Inflammatory macrophage treated with lipopolysaccharide for 4 hours (primary cell): ENCODE measurements around the gene MAP3K7CL.

Experiments
- DNase-seq: peaks from one replicate; pipeline ENCODE4 v3.0.0-alpha.2; 2020

MAP3K7CL gene

DNA sequence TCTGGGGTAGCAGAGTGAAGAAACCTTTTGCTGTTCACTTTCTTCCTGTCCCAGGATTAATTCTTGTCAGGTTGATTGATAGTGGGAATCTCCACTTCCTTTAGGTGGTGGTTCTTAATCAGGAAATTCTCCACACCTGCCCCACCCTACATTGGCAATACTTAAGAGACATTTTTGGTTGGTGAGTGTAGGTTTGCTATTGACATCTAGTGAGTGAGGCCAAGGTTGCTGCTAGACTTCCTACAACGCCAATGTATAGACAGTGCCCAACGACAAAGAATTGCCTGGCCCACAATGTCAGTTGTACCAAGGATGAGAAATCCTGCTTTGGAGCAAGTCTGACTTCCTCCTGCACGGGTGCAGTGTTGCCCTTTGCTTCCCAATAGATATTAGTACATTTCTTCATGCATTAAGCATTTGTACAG, 38.5 kb downstream of the MAP3K7CL start:
- DNase-seq, result peak; percentile 60

- peak; percentile 68 for DNase-seq
Observed at GRCh38 chr21:29170944-29171343, 40.5 kb downstream of the MAP3K7CL start.

DNA sequence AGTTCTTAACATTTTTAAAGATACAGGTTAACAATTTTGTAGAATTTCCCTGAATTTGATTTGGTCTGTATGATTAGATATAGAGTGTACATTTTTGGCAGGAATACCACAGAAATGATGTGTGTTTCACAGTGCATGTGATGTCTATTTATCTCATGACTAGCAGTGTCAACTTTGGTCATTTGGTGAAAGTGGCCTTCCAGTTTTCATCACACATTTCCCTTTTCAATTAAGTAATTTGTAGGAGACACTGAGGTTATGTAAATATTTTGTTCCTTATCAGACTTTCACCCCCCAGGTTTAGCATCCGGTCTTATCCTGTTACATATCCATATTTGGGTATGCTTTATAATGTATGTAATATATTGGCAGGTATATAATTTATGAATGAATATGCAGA, 41.8 kb downstream of the MAP3K7CL start:
- peak; percentile 91 for DNase-seq

DNA sequence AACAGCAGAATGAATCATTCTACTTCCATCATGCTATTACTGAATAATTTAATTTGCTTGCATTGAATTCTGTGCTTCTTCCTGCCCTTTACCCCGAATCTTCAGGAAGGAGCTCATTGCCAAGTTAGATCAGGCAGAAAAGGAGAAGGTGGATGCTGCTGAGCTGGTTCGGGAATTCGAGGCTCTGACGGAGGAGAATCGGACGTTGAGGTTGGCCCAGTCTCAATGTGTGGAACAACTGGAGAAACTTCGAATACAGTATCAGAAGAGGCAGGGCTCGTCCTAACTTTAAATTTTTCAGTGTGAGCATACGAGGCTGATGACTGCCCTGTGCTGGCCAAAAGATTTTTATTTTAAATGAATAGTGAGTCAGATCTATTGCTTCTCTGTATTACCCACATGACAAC, 44.2 kb downstream of the MAP3K7CL start:
- DNase-seq, result no peak

DNA sequence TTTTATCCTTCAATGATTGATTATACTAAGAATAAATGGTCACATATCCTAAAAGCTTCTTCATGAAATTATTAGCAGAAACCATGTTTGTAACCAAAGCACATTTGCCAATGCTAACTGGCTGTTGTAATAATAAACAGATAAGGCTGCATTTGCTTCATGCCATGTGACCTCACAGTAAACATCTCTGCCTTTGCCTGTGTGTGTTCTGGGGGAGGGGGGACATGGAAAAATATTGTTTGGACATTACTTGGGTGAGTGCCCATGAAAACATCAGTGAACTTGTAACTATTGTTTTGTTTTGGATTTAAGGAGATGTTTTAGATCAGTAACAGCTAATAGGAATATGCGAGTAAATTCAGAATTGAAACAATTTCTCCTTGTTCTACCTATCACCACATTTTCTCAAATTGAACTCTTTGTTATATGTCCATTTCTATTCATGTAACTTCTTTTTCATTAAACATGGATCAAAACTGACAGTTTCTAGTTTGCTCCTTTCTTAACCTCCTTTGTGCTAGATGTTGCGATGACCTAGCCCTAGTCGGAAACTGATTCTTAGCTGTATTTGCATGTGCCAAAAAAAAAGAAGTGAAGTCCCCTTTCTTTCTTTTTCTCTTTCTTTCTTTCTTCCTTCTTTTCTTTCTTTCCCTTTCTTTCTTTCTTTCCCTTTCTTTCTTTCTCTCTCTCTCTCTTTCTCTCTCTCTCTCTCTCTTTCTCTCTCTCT, 45.1 kb downstream of the MAP3K7CL start:
- peak; percentile 53 for DNase-seq

GRCh38 chr21:29176471-29177120, 46.2 kb downstream of the MAP3K7CL start:
- no peak for DNase-seq

- no peak for DNase-seq
Observed at GRCh38 chr21:29177800-29178199, 47.4 kb downstream of the MAP3K7CL start.

DNA sequence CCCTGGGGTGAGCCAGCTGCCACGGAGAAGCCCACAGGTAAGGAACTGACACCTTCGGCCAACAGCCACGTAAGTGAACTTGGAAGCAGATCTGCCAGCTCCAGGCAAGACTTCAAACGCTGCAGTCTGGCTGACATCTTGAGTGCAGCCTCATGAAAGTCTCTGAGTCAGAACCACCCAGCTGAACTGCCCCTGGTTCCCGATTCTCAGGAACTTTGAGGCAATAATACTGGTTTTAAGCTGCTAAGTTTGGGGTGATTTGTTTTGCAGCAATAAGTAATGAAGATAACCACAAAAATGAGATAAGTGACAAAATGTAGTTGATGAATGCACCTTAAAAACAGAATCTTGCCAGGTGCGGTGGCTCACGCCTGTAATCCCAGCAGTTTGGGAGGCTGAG, 48.5 kb downstream of the MAP3K7CL start:
- peak; percentile 51 for DNase-seq

- DNase-seq, result no peak
Observed at GRCh38 chr21:29179503-29179902, 49.1 kb downstream of the MAP3K7CL start.

GRCh38 chr21:29181799-29182470, 51.5 kb downstream of the MAP3K7CL start:
- DNase-seq, result peak; percentile 96

GRCh38 chr21:29182691-29183092, 52.2 kb downstream of the MAP3K7CL start:
- DNase-seq, result peak; percentile 71

GRCh38 chr21:29184037-29184436, 53.6 kb downstream of the MAP3K7CL start:
- DNase-seq, result peak; percentile 94

GRCh38 chr21:29185172-29185571, 54.7 kb downstream of the MAP3K7CL start:
- peak; percentile 76 for DNase-seq

GRCh38 chr21:29185633-29186032, 55.2 kb downstream of the MAP3K7CL start:
- no peak for DNase-seq

- DNase-seq, result no peak
Observed at GRCh38 chr21:29186246-29186645, 55.8 kb downstream of the MAP3K7CL start.

DNA sequence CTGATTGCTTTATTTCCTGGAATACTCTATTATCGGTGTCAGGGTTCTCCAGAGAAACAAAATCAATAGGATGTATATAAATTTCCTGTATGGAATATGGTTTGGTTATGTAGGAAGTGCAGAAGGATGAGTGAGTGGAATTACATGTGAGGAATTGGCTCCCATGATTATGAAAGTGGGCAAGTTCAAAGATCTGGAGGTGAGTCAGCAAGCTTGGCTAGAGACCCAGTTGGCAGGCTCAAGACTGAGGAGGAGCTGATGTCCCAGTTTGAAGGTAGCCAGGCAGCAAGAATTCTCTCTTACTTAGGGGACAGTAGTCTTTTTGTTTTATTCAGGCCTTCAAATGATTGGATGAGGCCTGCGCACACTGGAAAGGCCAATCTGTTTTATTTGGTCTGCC, 57.5 kb downstream of the MAP3K7CL start:
- DNase-seq, result no peak

GRCh38 chr21:29189353-29189752, 58.9 kb downstream of the MAP3K7CL start:
- DNase-seq, result no peak

DNA sequence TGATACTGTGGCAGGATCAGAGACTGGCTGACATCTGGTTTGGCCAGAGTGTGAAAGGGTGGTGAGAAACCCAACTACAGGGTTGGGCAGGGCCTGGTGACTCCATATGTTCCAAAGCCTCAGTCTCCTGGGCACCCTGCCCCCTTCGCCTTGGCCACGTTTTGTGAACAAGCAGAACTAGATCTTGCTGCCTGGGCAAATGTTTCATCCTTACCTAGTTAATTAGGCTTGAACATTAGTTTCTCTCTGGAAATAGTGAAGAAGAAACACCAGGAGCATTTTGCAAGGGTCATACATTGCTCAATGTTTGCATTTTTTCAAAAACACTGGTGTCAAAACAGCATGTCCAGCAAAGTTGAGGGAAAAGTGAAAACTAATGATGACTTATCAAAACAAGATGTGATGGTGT, 60.5 kb downstream of the MAP3K7CL start:
- DNase-seq, result peak; percentile 93

DNA sequence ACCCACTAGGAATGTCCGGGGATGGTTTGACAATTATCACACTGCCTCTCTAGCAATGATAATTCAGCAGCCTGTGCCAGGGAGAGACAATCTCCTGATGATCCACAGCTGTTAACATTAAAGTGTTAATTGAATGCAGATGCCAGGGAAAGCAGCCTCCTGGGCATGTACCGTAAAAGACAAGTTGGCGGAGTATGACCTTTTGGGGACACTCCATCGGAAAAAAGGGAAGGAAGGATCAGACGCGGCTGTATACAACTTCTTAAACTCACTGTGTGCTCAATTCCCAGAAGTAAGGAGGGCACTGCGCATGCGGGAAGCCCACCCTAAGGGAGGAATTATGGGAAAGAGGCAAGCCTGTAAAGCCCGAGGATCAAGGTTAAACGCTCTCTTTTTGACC, 62.6 kb downstream of the MAP3K7CL start:
- peak; percentile 43 for DNase-seq

- DNase-seq, result peak; percentile 63
Observed at GRCh38 chr21:29193901-29194300, 63.5 kb downstream of the MAP3K7CL start.

DNA sequence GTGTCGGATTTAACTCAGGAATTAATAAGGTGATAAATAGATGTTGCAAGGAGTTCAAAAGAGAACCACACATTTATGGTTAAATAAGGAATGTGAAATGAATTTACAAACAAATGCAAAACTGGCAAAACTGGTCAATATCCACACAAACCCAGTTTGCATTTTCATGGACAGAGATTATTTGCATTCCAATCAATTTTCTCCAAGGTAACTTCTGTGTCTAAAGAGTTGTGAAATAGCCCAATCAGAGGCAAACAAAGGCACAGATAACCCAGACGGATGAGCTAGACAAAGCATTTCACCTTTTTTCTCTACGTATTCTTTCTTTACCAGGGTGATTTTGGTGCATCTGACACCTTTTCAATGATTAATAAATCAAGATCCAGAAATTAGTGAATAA, 63.9 kb downstream of the MAP3K7CL start:
- no peak for DNase-seq

- DNase-seq, result peak; percentile 63
Observed at GRCh38 chr21:29194847-29195246, 64.4 kb downstream of the MAP3K7CL start.

DNA sequence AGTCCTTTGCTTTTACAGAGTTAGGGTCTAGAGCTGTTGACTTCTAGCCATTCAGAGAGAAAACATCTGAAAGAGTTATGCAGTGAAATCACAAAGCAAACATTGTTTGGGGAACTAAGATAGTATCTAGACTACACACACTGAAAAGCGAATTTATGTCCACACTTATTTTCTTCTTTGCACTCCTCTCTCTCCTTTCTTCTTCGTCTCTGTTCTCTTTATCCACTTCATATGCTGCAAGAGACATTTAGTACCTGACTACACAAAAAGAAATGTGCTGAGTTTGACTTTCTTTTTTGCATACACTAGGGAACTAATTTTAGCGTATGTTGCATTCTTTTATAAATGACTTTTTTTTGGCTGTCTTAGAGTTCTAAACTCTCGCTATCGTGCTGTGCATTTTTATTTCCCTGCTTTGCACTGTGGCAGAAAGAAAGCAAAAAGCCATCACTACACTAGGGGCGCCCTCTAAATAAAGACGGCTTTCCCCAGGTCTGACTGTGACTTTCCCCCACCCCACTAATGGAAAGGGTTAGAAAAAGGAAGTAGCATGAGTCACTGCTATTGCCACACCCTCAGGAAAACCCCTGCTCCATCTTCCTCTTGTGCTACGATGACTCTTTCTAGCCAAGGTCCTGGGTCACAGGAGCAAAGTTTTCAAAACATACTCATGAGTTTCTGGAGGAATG, 65.7 kb downstream of the MAP3K7CL start:
- peak; percentile 98 for DNase-seq
